ENCODE results near the gene SLC16A5.

The SLC16A5 gene

GRCh38 chr17:75099881-75100595 is 12.3 kb downstream of the SLC16A5 start:
- H3K9me3 ChIP-seq (ENCODE audit: control extremely low read depth in 1 of 5, control insufficient read depth in 4 of 5, insufficient read depth in 2 of 5, low read depth in 1 of 5, low read length in 4 of 5), result no peaks in the 10 kb centered on the region
- CTCF ChIA-PET, result interaction anchor here (1.1 to 3.2 kb wide), 2 partner anchors 14 to 45 kb away, joined by 3 to 17 read pairs; no protein-coding TSS in a partner anchor
- H3K27me3 ChIP-seq (replicated peaks in 2 of 5; ENCODE audit: control insufficient read depth in 4 of 5, insufficient read depth in 5 of 5, low read length in 4 of 5), result no peaks in the 10 kb centered on the region
- peaks cover 0 to 31% (median 21%) of the 10 kb centered on the region in 4 experiments for H3K4me1 ChIP-seq (ENCODE audit: control extremely low read depth in 1 of 4, control insufficient read depth in 4 of 4, insufficient read depth in 4 of 4, low read length in 3 of 4)
- H3K4me3 ChIP-seq (ENCODE audit: control insufficient read depth in 1 of 7, extremely low read depth in 1 of 7, insufficient read depth in 4 of 7, low read depth in 2 of 7, low read length in 6 of 7), result no peak overlapping the region
- peaks cover 2 to 37% (median 22%) of the 10 kb centered on the region in 4 experiments for H3K36me3 ChIP-seq (ENCODE audit: control insufficient read depth in 4 of 4, insufficient read depth in 4 of 4, low read length in 3 of 4)
- H3K27ac ChIP-seq (ENCODE audit: insufficient read depth in 1 of 2, low read depth in 1 of 2, low read length in 2 of 2, poor library complexity in 1 of 2, severe bottlenecking in 2 of 2), result no peak overlapping the region
- 97% methylated on average over 30 of the region's 31 CpGs for WGBS (ENCODE audit: insufficient coverage)
- no peak for DNase-seq
- POLR2A ChIA-PET, result no interaction called here

GRCh38 chr17:75102385-75102821 is 14.6 kb downstream of the SLC16A5 start:
- peak; percentile 80 to 95 (median 94) for DNase-seq
- peaks cover 0 to 14% (median 10%) of the 10 kb centered on the region in 4 experiments for H3K4me1 ChIP-seq (ENCODE audit: control extremely low read depth in 1 of 4, control insufficient read depth in 4 of 4, insufficient read depth in 4 of 4, low read length in 3 of 4)
- CTCF ChIA-PET, result interaction anchor here (0.7 to 3.2 kb wide), 5 partner anchors 12 to 39 kb away, joined by 3 to 17 read pairs (median 5); no protein-coding TSS in a partner anchor
- no peak overlapping the region for H3K27ac ChIP-seq (ENCODE audit: insufficient read depth in 1 of 2, low read depth in 1 of 2, low read length in 2 of 2, poor library complexity in 1 of 2, severe bottlenecking in 2 of 2)
- no peaks in the 10 kb centered on the region for H3K27me3 ChIP-seq (replicated peaks in 2 of 5; ENCODE audit: control insufficient read depth in 4 of 5, insufficient read depth in 5 of 5, low read length in 4 of 5)
- H3K9me3 ChIP-seq (ENCODE audit: control extremely low read depth in 1 of 5, control insufficient read depth in 4 of 5, insufficient read depth in 2 of 5, low read depth in 1 of 5, low read length in 4 of 5), result no peaks in the 10 kb centered on the region
- H3K4me3 ChIP-seq (ENCODE audit: control insufficient read depth in 1 of 7, extremely low read depth in 1 of 7, insufficient read depth in 4 of 7, low read depth in 2 of 7, low read length in 6 of 7), result peak overlapping the region in 2 of 7 experiments; percentile 5 to 16
- POLR2A ChIA-PET, result interaction anchor here (0.6 to 1.0 kb wide), 3 partner anchors 12 to 32 kb away, joined by 3 to 6 read pairs (median 4); no protein-coding TSS in a partner anchor
- WGBS (ENCODE audit: insufficient coverage), result 2% methylated on average over 9 of the region's 12 CpGs
- H3K36me3 ChIP-seq (ENCODE audit: control insufficient read depth in 4 of 4, insufficient read depth in 4 of 4, low read length in 3 of 4), result peaks cover 2 to 36% (median 21%) of the 10 kb centered on the region in 4 experiments

GRCh38 chr17:75103601-75104554 is 16.1 kb downstream of the SLC16A5 start:
- Histone ChIP-seq H3K27me3 (replicated peaks in 2 of 5; ENCODE audit: control insufficient read depth in 4 of 5, insufficient read depth in 5 of 5, low read length in 4 of 5) (no peaks in the 10 kb centered on the region), H3K4me1 (ENCODE audit: control extremely low read depth in 1 of 4, control insufficient read depth in 4 of 4, insufficient read depth in 4 of 4, low read length in 3 of 4) (peaks cover 0 to 22% (median 16%) of the 10 kb centered on the region in 4 experiments), H3K4me3 (ENCODE audit: control insufficient read depth in 1 of 7, extremely low read depth in 1 of 7, insufficient read depth in 4 of 7, low read depth in 2 of 7, low read length in 6 of 7) (no peak overlapping the region), H3K36me3 (ENCODE audit: control insufficient read depth in 4 of 4, insufficient read depth in 4 of 4, low read length in 3 of 4) (peaks cover 2 to 24% (median 16%) of the 10 kb centered on the region in 4 experiments), H3K27ac (ENCODE audit: insufficient read depth in 1 of 2, low read depth in 1 of 2, low read length in 2 of 2, poor library complexity in 1 of 2, severe bottlenecking in 2 of 2) (no peak overlapping the region), H3K9me3 (ENCODE audit: control extremely low read depth in 1 of 5, control insufficient read depth in 4 of 5, insufficient read depth in 2 of 5, low read depth in 1 of 5, low read length in 4 of 5) (no peaks in the 10 kb centered on the region)
- DNase-seq, result no peak
- 97% methylated on average over 12 of the region's 14 CpGs for WGBS (ENCODE audit: insufficient coverage)
- ChIA-PET CTCF (interaction anchor here (1.0 to 5.2 kb wide), 9 partner anchors 11 to 68 kb away, joined by 3 to 29 read pairs (median 6); partner anchors contain the start of gene SLC16A5), POLR2A (interaction anchor here (0.5 to 1.0 kb wide), 2 partner anchors 8 to 18 kb away, joined by 4 to 5 read pairs; no protein-coding TSS in a partner anchor)

GRCh38 chr17:75105126-75106080 is 17.6 kb downstream of the SLC16A5 start:
- no peak overlapping the region for H3K4me3 ChIP-seq (ENCODE audit: control insufficient read depth in 1 of 7, extremely low read depth in 1 of 7, insufficient read depth in 4 of 7, low read depth in 2 of 7, low read length in 6 of 7)
- peaks cover 0 to 11% (median 5%) of the 10 kb centered on the region in 4 experiments for H3K36me3 ChIP-seq (ENCODE audit: control insufficient read depth in 4 of 4, insufficient read depth in 4 of 4, low read length in 3 of 4)
- WGBS (ENCODE audit: insufficient coverage), result 78% methylated on average over 9 of the region's 20 CpGs
- peak in 2 of 3 donors; percentile 40 to 41 for DNase-seq
- POLR2A ChIA-PET, result interaction anchor here (1.0 to 1.1 kb wide), 2 partner anchors 9 to 78 kb away, joined by 3 to 5 read pairs; partner anchors contain the start of gene SUMO2
- peaks cover 0 to 33% (median 26%) of the 10 kb centered on the region in 4 experiments for H3K4me1 ChIP-seq (ENCODE audit: control extremely low read depth in 1 of 4, control insufficient read depth in 4 of 4, insufficient read depth in 4 of 4, low read length in 3 of 4)
- H3K27ac ChIP-seq (ENCODE audit: insufficient read depth in 1 of 2, low read depth in 1 of 2, low read length in 2 of 2, poor library complexity in 1 of 2, severe bottlenecking in 2 of 2), result no peak overlapping the region
- CTCF ChIA-PET, result interaction anchor here (0.8 to 5.2 kb wide), 16 partner anchors 9 to 132 kb away, joined by 3 to 29 read pairs (median 8); partner anchors contain the start of gene SLC16A5
- H3K9me3 ChIP-seq (ENCODE audit: control extremely low read depth in 1 of 5, control insufficient read depth in 4 of 5, insufficient read depth in 2 of 5, low read depth in 1 of 5, low read length in 4 of 5), result no peaks in the 10 kb centered on the region
- no peaks in the 10 kb centered on the region for H3K27me3 ChIP-seq (replicated peaks in 2 of 5; ENCODE audit: control insufficient read depth in 4 of 5, insufficient read depth in 5 of 5, low read length in 4 of 5)

- H3K4me1 ChIP-seq (ENCODE audit: control extremely low read depth in 1 of 4, control insufficient read depth in 4 of 4, insufficient read depth in 4 of 4, low read length in 3 of 4), result peaks cover 0 to 29% (median 27%) of the 10 kb centered on the region in 4 experiments
- no peaks in the 10 kb centered on the region for H3K9me3 ChIP-seq (ENCODE audit: control extremely low read depth in 1 of 5, control insufficient read depth in 4 of 5, insufficient read depth in 2 of 5, low read depth in 1 of 5, low read length in 4 of 5)
- ChIA-PET CTCF (interaction anchor here (0.6 to 5.2 kb wide), 7 partner anchors 12 to 93 kb away, joined by 3 to 29 read pairs (median 5); partner anchors contain the start of gene SLC16A5), POLR2A (no interaction called here)
- no peak overlapping the region for H3K27ac ChIP-seq (ENCODE audit: insufficient read depth in 1 of 2, low read depth in 1 of 2, low read length in 2 of 2, poor library complexity in 1 of 2, severe bottlenecking in 2 of 2)
- no peaks in the 10 kb centered on the region for H3K27me3 ChIP-seq (replicated peaks in 2 of 5; ENCODE audit: control insufficient read depth in 4 of 5, insufficient read depth in 5 of 5, low read length in 4 of 5)
- no peak for DNase-seq
- H3K4me3 ChIP-seq (ENCODE audit: control insufficient read depth in 1 of 7, extremely low read depth in 1 of 7, insufficient read depth in 4 of 7, low read depth in 2 of 7, low read length in 6 of 7), result peak overlapping the region in 1 of 7 experiments; percentile 94
- H3K36me3 ChIP-seq (ENCODE audit: control insufficient read depth in 4 of 4, insufficient read depth in 4 of 4, low read length in 3 of 4), result peaks cover 0 to 15% (median 4%) of the 10 kb centered on the region in 4 experiments
- WGBS (ENCODE audit: insufficient coverage), result no CpG with 5 or more reads among the region's 2 CpGs
Measured at GRCh38 chr17:75108193-75108592, 20.4 kb downstream of the SLC16A5 start.

- no peak overlapping the region for H3K27ac ChIP-seq (ENCODE audit: insufficient read depth in 1 of 2, low read depth in 1 of 2, low read length in 2 of 2, poor library complexity in 1 of 2, severe bottlenecking in 2 of 2)
- peaks cover 0 to 13% (median 3%) of the 10 kb centered on the region in 4 experiments for H3K36me3 ChIP-seq (ENCODE audit: control insufficient read depth in 4 of 4, insufficient read depth in 4 of 4, low read length in 3 of 4)
- CTCF ChIA-PET, result interaction anchor here (7.7 to 9.4 kb wide), 4 partner anchors 15 to 94 kb away, joined by 71 to 168 read pairs (median 92); partner anchors contain the start of genes NT5C and NUP85
- H3K9me3 ChIP-seq (ENCODE audit: control extremely low read depth in 1 of 5, control insufficient read depth in 4 of 5, insufficient read depth in 2 of 5, low read depth in 1 of 5, low read length in 4 of 5), result no peaks in the 10 kb centered on the region
- H3K4me3 ChIP-seq (ENCODE audit: control insufficient read depth in 1 of 7, extremely low read depth in 1 of 7, insufficient read depth in 4 of 7, low read depth in 2 of 7, low read length in 6 of 7), result peak overlapping the region; percentile 51 to 95 (median 86)
- WGBS (ENCODE audit: insufficient coverage), result 0% methylated on average over 21 of the region's 22 CpGs
- peak in 2 of 3 donors; percentile 60 to 65 for DNase-seq
- no peaks in the 10 kb centered on the region for H3K27me3 ChIP-seq (replicated peaks in 2 of 5; ENCODE audit: control insufficient read depth in 4 of 5, insufficient read depth in 5 of 5, low read length in 4 of 5)
- H3K4me1 ChIP-seq (ENCODE audit: control extremely low read depth in 1 of 4, control insufficient read depth in 4 of 4, insufficient read depth in 4 of 4, low read length in 3 of 4), result peaks cover 0 to 35% (median 31%) of the 10 kb centered on the region in 4 experiments
- POLR2A ChIA-PET, result interaction anchor here (0.8 to 1.0 kb wide), 3 partner anchors 15 to 49 kb away, joined by 3 to 6 read pairs (median 5); partner anchors contain the start of gene SLC16A5
Measured at GRCh38 chr17:75109046-75109406, 21.3 kb downstream of the SLC16A5 start.
